Heart left ventricle (tissue), 16 donors: ENCODE results near the gene UBASH3A. TPM values are rescaled to one million over a fixed set of nuclear protein-coding genes. Genes with fewer than 3 reads are reported as not detected.

ENCODE experiments used
- ATAC-seq, 4 donors: fragments of 200-7000 bp; cut with Tn5 transposase; one replicate each; pipeline ENCODE4 v1.9.1; 2020 to 2022; ENCODE audit warnings: moderate library complexity in 4 of 4, mild to moderate bottlenecking in 3 of 4, moderate number of reproducible peaks in 1 of 4
- DNase-seq, 5 donors: peaks; one replicate each; pipeline ENCODE4 v3.0.0-alpha.2; 2020
- H3K27ac ChIP-seq, 12 donors: fragments of 200-600 bp; sonication (generic) in 4 of 12; one replicate each; pipeline versions ENCODE4 v1.5.0 to v1.8.0; 2016 to 2022; ENCODE audit warnings: mild to moderate bottlenecking in 2 of 12
- H3K27me3 ChIP-seq, 9 donors: fragments of 200-600 bp; sonication (generic) in 2 of 9; one replicate each; pipeline versions ENCODE4 v1.5.1 to v1.8.0; 2016 to 2022; ENCODE audit warnings: mild to moderate bottlenecking in 3 of 9
- H3K36me3 ChIP-seq, 9 donors: fragments of 200-600 bp; sonication (generic) in 2 of 9; one replicate each; pipeline versions ENCODE4 v1.5.0 to v1.8.0; 2018 to 2022; ENCODE audit warnings: mild to moderate bottlenecking in 2 of 9
- H3K4me1 ChIP-seq, 12 donors: fragments of 200-600 bp; sonication (generic) in 4 of 12; one replicate each; pipeline versions ENCODE4 v1.5.0 to v1.8.0; 2016 to 2022; ENCODE audit warnings: mild to moderate bottlenecking in 3 of 12
- H3K4me3 ChIP-seq, 12 donors: fragments of 200-600 bp; sonication (generic) in 4 of 12; one replicate each; pipeline versions ENCODE4 v1.5.0 to v1.8.0; 2017 to 2022; ENCODE audit warnings: mild to moderate bottlenecking in 9 of 12, moderate library complexity in 4 of 12
- H3K9me3 ChIP-seq, 12 donors: fragments of 200-600 bp; sonication (generic) in 4 of 12; one replicate each; pipeline versions ENCODE4 v1.5.0 to v1.8.0; 2016 to 2022; ENCODE audit warnings: mild to moderate bottlenecking in 1 of 12
- POLR2A ChIP-seq, 2 donors: fragments of 450-650 bp; IDR thresholded peaks; one replicate each; pipeline ENCODE4 v1.6.1; 2017; ENCODE audit warnings: antibody characterized with exemption in 2 of 2, mild to moderate bottlenecking in 2 of 2, moderate library complexity in 2 of 2
- WGBS, 4 donors: extraction: QIAGEN DNeasy Blood & Tissue Kit in 2 of 4; methylation state at CpG; one replicate each; pipeline versions ENCODE4 v1.1.5 to v1.1.7; 2013 to 2018; 5-methylcytosine and 5-hydroxymethylcytosine counted together
- intact Hi-C, 10 donors: fragments of 100-400 bp; cut with DNase I; formaldehyde crosslinking; loops; one replicate each; pipeline versions ENCODE4 v1.11.1 to v1.14.2; 2022
- polyA plus RNA-seq, 2 donors: library from polyadenylated mRNA; stranded (reverse); fragments of 200-250 nt; gene quantifications; one replicate each; pipeline ENCODE4 v1.2.3, GENCODE V29; 2013
- total RNA-seq, 9 donors: library from RNA; depleted of rRNA in 2 of 9; stranded (reverse); fragments of >200 nt in 2 of 9; fragmentation: NEBNext Ultra II Directional in 3 of 9; extraction: Animal tissue kit (Norgen Biotek cat#: 25700) in 3 of 9; gene quantifications; one replicate each; pipeline versions ENCODE4 v1.1.0 to v1.2.4, GENCODE V29; 2016 to 2023
- TF ChIP-seq, protein P1 (sequence below), 12 donors: fragments of 200-600 bp; sonication (generic) in 4 of 12; IDR thresholded peaks; one replicate each; pipeline versions ENCODE4 v1.5.0 to v1.8.0; 2018 to 2022; ENCODE audit warnings: antibody characterized with exemption in 12 of 12, mild to moderate bottlenecking in 5 of 12
- donor health status: ischemic (EF 13 %, LVEDD 7.1; RV severe dilation, severe dysfunction).
- donor health status: healthy with polysubstance abuse.
- donor health status: DM: no; HTN: yes; CAD: no.
- donor health status: DM: no; HTN: no; CAD: no.
- donor health status: ischemic (EF 25% LVEDD 6.9; RV normal size, moderate dysfunction).
- donor health status: ischemic (EF 25% LVEDD 5.7; RV mildly dilated, moderate dysfunction).
- donor health status: healthy.
- donor health status: DM: yes; HTN: yes; CAD: no.
- donor health status: ischemic (EF 35%, LVEDD 5.7; RV mildly dilated, moderate dysfunction).
- donor health status: nonischemic (EF 11% LVEDD 7.7; RV severe dilation, severe dysfunction).
- donor health status: DM: yes; HTN: yes; CAD: no.
- donor health status: PGD.
- donor health status: ischemic (EF 29% LVEDD 5.4; RV normal size, mild dysfunction).
- donor health status: nonischemic (EF 23%, LVEDD 6.1; RV moderate dilation, normal function).

Gene UBASH3A
- total and polyA plus RNA-seq, 11 donors, result 0.04 to 2.4 (median 0.47) TPM; not detected in 7

DNA sequence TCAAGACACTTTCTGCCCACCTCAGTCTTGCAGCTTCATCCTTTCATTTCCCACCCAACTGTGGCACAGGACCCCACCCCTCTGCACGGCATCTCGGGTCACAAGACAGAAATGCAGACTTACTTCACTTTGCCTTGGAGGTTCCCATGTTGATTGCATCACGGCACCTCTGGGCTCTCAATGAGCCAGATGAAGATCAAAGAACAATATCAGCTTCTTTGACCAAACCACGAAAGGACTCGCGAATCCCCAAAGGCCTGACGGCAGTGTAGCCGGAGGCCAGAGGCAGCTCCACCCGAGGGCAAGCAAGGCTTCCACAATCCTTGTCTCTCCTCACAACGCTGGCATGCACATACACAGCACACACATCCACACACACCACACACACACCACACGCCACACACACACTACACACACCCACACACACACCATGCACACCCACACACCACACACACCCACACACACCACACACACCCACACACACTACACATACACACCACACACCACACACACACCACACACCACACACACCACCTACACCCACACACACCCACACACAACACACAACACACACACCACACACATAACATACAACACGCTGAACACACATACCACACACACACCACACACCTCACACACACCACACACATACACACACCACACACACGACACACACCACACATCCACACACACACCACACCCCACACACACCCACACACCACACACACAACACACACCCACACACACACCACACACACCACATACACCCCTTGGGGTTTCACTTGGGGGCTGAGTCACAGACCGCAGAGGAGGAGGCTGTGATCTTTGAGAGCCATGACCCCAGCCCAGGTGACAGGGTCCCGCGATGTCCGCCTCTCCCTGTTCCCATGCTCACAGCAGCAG, 35.8 kb downstream of the UBASH3A start:
- Histone ChIP-seq H3K9me3 (peaks cover 0 to 4% (median 0%) of the 10 kb centered on the region in 12 donors), H3K4me3 (no peak overlapping the region), H3K27ac (no peak overlapping the region), H3K27me3 (peaks cover 0 to 7% (median 0%) of the 10 kb centered on the region in 9 donors), H3K4me1 (no peaks in the 10 kb centered on the region), H3K36me3 (no peaks in the 10 kb centered on the region)
- TF ChIP-seq, protein P1, sequence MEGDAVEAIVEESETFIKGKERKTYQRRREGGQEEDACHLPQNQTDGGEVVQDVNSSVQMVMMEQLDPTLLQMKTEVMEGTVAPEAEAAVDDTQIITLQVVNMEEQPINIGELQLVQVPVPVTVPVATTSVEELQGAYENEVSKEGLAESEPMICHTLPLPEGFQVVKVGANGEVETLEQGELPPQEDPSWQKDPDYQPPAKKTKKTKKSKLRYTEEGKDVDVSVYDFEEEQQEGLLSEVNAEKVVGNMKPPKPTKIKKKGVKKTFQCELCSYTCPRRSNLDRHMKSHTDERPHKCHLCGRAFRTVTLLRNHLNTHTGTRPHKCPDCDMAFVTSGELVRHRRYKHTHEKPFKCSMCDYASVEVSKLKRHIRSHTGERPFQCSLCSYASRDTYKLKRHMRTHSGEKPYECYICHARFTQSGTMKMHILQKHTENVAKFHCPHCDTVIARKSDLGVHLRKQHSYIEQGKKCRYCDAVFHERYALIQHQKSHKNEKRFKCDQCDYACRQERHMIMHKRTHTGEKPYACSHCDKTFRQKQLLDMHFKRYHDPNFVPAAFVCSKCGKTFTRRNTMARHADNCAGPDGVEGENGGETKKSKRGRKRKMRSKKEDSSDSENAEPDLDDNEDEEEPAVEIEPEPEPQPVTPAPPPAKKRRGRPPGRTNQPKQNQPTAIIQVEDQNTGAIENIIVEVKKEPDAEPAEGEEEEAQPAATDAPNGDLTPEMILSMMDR (IDR thresholded peaks at IDR 0.05), result no peak
- no peak for TF ChIP-seq POLR2A (IDR thresholded peaks at IDR 0.05)
- ATAC-seq (peak in 1 of 4 donors; percentile 14), DNase-seq (no peak)
- intact Hi-C loops, result loop anchor here in 5 of 10 donors (10.0 kb wide), 2 partner anchors 105 to 125 kb away; partner anchors contain the start of gene TFF3 (in 3 of the 5)
- WGBS, 4 donors, result 77 to 80% (median 79%) methylated on average over 17 of the region's 17 CpGs

DNA sequence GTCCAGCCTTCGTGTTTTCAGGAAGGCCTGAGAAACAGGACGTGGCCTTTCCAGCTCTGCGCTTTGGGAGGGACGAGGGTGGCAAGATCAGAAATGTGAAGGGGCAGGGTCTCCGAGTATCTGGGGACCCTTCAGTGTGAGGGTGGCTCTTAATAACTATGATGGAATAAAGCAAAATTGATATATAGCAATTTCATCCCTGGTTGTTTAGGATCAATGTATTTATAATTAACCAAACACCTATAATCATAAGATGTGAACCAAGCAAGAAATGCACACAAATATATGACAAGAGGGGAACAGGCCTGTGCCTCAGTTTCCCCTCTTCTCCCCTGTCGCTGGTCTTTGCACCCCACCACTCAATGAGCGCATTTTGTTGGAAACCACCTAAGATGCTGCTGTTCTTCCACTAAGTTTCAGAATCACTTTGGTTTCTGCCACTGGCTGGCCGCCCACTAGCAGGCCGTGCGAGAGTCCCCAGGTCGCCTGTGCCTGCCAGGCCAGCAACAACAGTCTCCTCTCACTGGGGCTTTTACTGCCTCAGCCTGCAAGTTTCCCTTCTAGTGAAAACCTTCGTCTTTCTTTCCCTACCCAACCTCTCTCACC, 36.6 kb downstream of the UBASH3A start:
- intact Hi-C loops, result loop anchor here in 5 of 10 donors (10.0 kb wide), 2 partner anchors 105 to 125 kb away; partner anchors contain the start of gene TFF3 (in 3 of the 5)
- H3K36me3 ChIP-seq, result no peaks in the 10 kb centered on the region
- no peak overlapping the region for H3K27ac ChIP-seq
- no peaks in the 10 kb centered on the region for H3K4me1 ChIP-seq
- 78 to 85% (median 80%) methylated on average over 12 of the region's 12 CpGs for WGBS, 4 donors
- H3K27me3 ChIP-seq, result peaks cover 0 to 7% (median 0%) of the 10 kb centered on the region in 9 donors
- no peak overlapping the region for H3K4me3 ChIP-seq
- no peak for DNase-seq
- peaks cover 0 to 4% (median 0%) of the 10 kb centered on the region in 12 donors for H3K9me3 ChIP-seq
- TF ChIP-seq POLR2A (IDR thresholded peaks at IDR 0.05), result no peak
- TF ChIP-seq, protein P1 (IDR thresholded peaks at IDR 0.05), result no peak
- no peak for ATAC-seq

DNA sequence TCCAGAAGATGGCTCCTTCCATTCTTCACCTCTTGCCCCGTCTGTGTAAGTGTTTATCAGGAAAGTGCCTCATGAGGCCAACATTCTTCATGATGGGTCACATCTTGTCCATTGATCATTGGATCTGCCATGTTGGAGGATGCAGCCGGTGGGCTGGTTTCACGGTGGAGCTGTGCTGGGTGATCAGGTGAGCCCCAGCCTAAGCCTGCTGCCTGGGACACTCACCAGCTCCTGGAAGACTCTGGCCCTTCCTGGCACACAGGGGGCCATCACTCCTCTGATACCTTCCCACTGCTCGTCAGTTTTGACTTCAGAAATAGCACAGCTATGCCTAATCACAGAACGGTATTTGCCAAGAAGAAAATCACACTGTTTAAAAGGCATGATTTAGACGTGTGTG, 38.3 kb downstream of the UBASH3A start:
- H3K27ac ChIP-seq, result no peak overlapping the region
- H3K9me3 ChIP-seq, result peaks cover 0 to 3% (median 0%) of the 10 kb centered on the region in 12 donors
- ATAC-seq, result no peak
- H3K4me1 ChIP-seq, result no peaks in the 10 kb centered on the region
- intact Hi-C loops, result loop anchor here in 5 of 10 donors (10.0 kb wide), 2 partner anchors 107 to 127 kb away; partner anchors contain the start of gene TFF3 (in 3 of the 5)
- TF ChIP-seq POLR2A (IDR thresholded peaks at IDR 0.05), result no peak
- TF ChIP-seq, protein P1 (IDR thresholded peaks at IDR 0.05), result no peak
- H3K36me3 ChIP-seq, result no peaks in the 10 kb centered on the region
- H3K4me3 ChIP-seq, result no peak overlapping the region
- WGBS, 4 donors, result 75 to 84% (median 81%) methylated on average over 6 of the region's 6 CpGs
- H3K27me3 ChIP-seq, result peaks cover 0 to 7% (median 0%) of the 10 kb centered on the region in 9 donors
- no peak for DNase-seq
